DMS 273 (cell line): ENCODE data around the gene PID1.

Experiments used
- DNase-seq: peaks from one replicate; lab custom pipeline; 2025; ENCODE audit not compliant: unreplicated experiment; lab: John Stamatoyannopoulos, UW

The PID1 gene

GRCh38 chr2:229270551-229271410 lies at the start of gene PID1:
TSS of gene PID1 (minus strand) at chr2:229271287. CDS start at chr2:229271043, 244 bp downstream.
- peak; percentile 71 for DNase-seq

GRCh38 chr2:229319558-229319957 lies 48.5 kb upstream of the PID1 start:
- no peak for DNase-seq

- no peak for DNase-seq
Observed at GRCh38 chr2:229314117-229314516, 43.0 kb upstream of the PID1 start.

- no peak for DNase-seq
Observed at GRCh38 chr2:229313591-229313990, 42.5 kb upstream of the PID1 start.

- no peak for DNase-seq
Observed at GRCh38 chr2:229301237-229301636, 30.1 kb upstream of the PID1 start.

GRCh38 chr2:229300790-229301189 lies 29.7 kb upstream of the PID1 start:
- no peak for DNase-seq

- no peak for DNase-seq
Observed at GRCh38 chr2:229300371-229300770, 29.3 kb upstream of the PID1 start.

GRCh38 chr2:229297247-229297646 lies 26.2 kb upstream of the PID1 start:
- no peak for DNase-seq

GRCh38 chr2:229296536-229296935 lies 25.4 kb upstream of the PID1 start:
- no peak for DNase-seq

GRCh38 chr2:229296016-229296415 lies 24.9 kb upstream of the PID1 start:
- no peak for DNase-seq

GRCh38 chr2:229287823-229288222 lies 16.7 kb upstream of the PID1 start:
- no peak for DNase-seq

- no peak for DNase-seq
Observed at GRCh38 chr2:229282758-229283546, 11.9 kb upstream of the PID1 start.

GRCh38 chr2:229279516-229279915 lies 8.4 kb upstream of the PID1 start:
- DNase-seq: no peak

- DNase-seq: no peak
Observed at GRCh38 chr2:229275506-229275905, 4.4 kb upstream of the PID1 start.

GRCh38 chr2:229273723-229274338 lies 2.7 kb upstream of the PID1 start:
- peak; percentile 75 for DNase-seq

- no peak for DNase-seq
Observed at GRCh38 chr2:229273006-229273722, 2.1 kb upstream of the PID1 start.

GRCh38 chr2:229269941-229270340 lies 1.1 kb downstream of the PID1 start:
- no peak for DNase-seq

- no peak for DNase-seq
Observed at GRCh38 chr2:229269146-229269545, 1.9 kb downstream of the PID1 start.

GRCh38 chr2:229268626-229269025 lies 2.5 kb downstream of the PID1 start:
- no peak for DNase-seq

GRCh38 chr2:229267080-229267479 lies 4.0 kb downstream of the PID1 start:
- DNase-seq: no peak

- no peak for DNase-seq
Observed at GRCh38 chr2:229265727-229266126, 5.4 kb downstream of the PID1 start.
